GM11168 (cell line): ENCODE data around the gene TIAL1.
"Not testable (repeated sequence)": the region's sequence is repeated elsewhere in the genome, so short reads cannot be mapped to it uniquely, and the experiment has no call there.

Experiments used
- in situ Hi-C: fragments of 300-500 bp; cut with MboI; formaldehyde crosslinking; loops from one replicate; pipeline ENCODE4 v1.12.0; 2022; ENCODE audit warnings: low sequenced_read_pairs; ENCODE audit not compliant: unreplicated experiment

TIAL1 gene

GRCh38 chr10:119556081-119556480 lies 40.7 kb downstream of the TIAL1 start:
- in situ Hi-C loops: not testable (repeated sequence)

- in situ Hi-C loops: no loop called here
These were observed 41.5 kb downstream of the TIAL1 start for GRCh38 chr10:119555178-119555784.

- in situ Hi-C loops: no loop called here
These were observed 45.9 kb downstream of the TIAL1 start for GRCh38 chr10:119550827-119551226.

- in situ Hi-C loops: no loop called here
These were observed 47.3 kb downstream of the TIAL1 start for GRCh38 chr10:119549247-119549999.

- in situ Hi-C loops: no loop called here
These were observed 50.8 kb downstream of the TIAL1 start for GRCh38 chr10:119546009-119546408.

- in situ Hi-C loops: no loop called here
These were observed 51.5 kb downstream of the TIAL1 start for GRCh38 chr10:119545310-119545709.

GRCh38 chr10:119543814-119544642 lies 52.7 kb downstream of the TIAL1 start:
- in situ Hi-C loops: no loop called here

- in situ Hi-C loops: no loop called here
These were observed 53.6 kb downstream of the TIAL1 start for GRCh38 chr10:119542988-119543813.

- in situ Hi-C loops: no loop called here
These were observed 54.3 kb downstream of the TIAL1 start, which contains the start of gene RGS10 for GRCh38 chr10:119542357-119542987. RGS10 (minus strand) TSS chr10:119542719; CDS start chr10:119542638, 81 bp downstream.

GRCh38 chr10:119541459-119542356 lies 55.1 kb downstream of the TIAL1 start:
- in situ Hi-C loops: no loop called here

GRCh38 chr10:119541046-119541445 lies 55.7 kb downstream of the TIAL1 start:
- in situ Hi-C loops: no loop called here

GRCh38 chr10:119540038-119540437 lies 56.7 kb downstream of the TIAL1 start:
- in situ Hi-C loops: no loop called here

- in situ Hi-C loops: no loop called here
These were observed 57.4 kb downstream of the TIAL1 start for GRCh38 chr10:119539359-119539825.

GRCh38 chr10:119538632-119539358 lies 58.0 kb downstream of the TIAL1 start:
- in situ Hi-C loops: no loop called here

GRCh38 chr10:119537953-119538630 lies 58.7 kb downstream of the TIAL1 start:
- in situ Hi-C loops: no loop called here

- in situ Hi-C loops: no loop called here
These were observed 60.2 kb downstream of the TIAL1 start for GRCh38 chr10:119536508-119537025.

- in situ Hi-C loops: no loop called here
These were observed 60.8 kb downstream of the TIAL1 start for GRCh38 chr10:119535837-119536507.
